AG09309 (cell line): ENCODE results near the gene ACTN1.
A peak's percentile ranks its signal among the peaks of the same experiment; 100 is the strongest.
"Not testable (repeated sequence)": the region's sequence is repeated elsewhere in the genome, so short reads cannot be mapped to it uniquely, and the experiment has no call there.

ENCODE experiments used
- DNase-seq: peaks from one replicate; pipeline ENCODE4 v3.0.0-alpha.2; 2010; ENCODE audit warnings: low read depth
- H3K4me3 ChIP-seq: 2 replicates; pipeline ENCODE4 v1.5.1; 2011; ENCODE audit warnings: mild to moderate bottlenecking, low read depth, low read length, moderate library complexity; ENCODE audit not compliant: control insufficient read depth
- TF ChIP-seq, protein P1 (sequence below): IDR thresholded peaks from 2 replicates; pipeline ENCODE4 v1.5.1; 2011; ENCODE audit warnings: mild to moderate bottlenecking, low read depth, low read length, inconsistent platforms; ENCODE audit not compliant: insufficient read depth, control insufficient read depth; ENCODE audit errors: missing control alignments

ACTN1 gene

DNA sequence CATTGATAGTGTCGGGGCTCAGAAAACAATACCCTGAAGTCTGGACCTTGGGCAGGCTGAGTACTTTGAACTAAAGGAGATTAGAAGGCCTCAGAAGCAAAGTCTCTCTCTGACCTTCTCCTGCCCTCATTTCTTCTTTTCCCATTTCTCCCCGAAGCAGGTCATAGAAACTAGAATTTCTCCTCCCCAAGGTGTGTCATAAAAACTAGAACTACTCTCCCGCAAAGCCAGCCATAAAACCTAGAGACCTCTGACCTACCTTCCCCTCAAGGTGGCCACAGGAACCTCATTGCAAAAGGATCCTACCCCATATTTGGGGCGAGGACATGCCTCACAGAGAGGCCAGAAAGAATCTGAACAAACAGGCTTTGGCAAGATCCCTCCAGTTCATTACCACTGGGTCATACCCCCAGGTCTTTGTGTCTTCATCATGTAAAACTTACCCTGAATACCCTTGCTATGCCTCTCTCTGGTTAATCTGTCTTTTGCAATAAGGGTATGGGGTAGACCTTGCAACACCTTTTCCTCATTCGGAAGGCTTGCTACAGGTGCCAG is 121.5 kb downstream of the ACTN1 start:
- H3K4me3 ChIP-seq, result no peak overlapping the region
- TF ChIP-seq, protein P1, sequence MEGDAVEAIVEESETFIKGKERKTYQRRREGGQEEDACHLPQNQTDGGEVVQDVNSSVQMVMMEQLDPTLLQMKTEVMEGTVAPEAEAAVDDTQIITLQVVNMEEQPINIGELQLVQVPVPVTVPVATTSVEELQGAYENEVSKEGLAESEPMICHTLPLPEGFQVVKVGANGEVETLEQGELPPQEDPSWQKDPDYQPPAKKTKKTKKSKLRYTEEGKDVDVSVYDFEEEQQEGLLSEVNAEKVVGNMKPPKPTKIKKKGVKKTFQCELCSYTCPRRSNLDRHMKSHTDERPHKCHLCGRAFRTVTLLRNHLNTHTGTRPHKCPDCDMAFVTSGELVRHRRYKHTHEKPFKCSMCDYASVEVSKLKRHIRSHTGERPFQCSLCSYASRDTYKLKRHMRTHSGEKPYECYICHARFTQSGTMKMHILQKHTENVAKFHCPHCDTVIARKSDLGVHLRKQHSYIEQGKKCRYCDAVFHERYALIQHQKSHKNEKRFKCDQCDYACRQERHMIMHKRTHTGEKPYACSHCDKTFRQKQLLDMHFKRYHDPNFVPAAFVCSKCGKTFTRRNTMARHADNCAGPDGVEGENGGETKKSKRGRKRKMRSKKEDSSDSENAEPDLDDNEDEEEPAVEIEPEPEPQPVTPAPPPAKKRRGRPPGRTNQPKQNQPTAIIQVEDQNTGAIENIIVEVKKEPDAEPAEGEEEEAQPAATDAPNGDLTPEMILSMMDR, result no peak
- DNase-seq, result no peak

DNA sequence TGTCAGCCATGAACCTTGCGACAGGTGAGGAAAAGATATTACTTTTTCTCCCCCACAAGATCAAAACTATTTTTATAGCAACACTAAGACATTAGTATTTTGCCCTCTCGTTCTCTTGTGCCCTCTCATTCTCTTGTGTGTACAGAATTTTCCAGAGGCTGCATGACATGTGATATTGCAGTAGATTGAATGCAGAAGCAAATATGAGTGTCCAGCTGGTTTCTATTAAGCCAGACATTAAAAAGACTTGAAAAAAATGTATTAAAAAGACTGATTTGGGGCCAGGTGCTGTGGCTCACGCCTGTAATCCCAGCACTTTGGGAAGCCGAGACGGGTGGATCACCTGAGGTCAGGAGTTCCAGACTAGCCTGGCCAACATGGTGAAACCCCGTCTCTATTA is 122.5 kb downstream of the ACTN1 start:
- TF ChIP-seq, protein P1, result no peak
- no peak overlapping the region for H3K4me3 ChIP-seq
- DNase-seq, result peak; percentile 42

DNA sequence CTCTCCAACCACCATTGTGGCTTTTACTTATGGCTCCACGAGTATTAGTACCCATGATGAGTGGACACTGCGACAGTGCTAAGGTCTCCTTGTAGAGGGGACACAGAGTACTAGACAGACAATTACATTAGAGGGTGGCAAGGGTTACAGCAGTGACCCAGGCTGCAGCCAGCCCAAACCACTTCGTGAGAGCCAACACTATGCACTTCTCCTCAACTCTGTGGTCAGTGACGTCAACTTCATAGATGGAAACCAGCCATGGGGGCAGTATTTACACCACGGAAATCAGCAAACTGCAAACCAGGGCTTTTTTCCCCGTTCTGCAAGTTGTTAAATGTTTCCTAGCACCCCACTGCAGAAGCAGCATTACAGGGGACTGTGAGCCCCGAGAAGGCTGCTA is 124.7 kb downstream of the ACTN1 start:
- DNase-seq, result no peak
- H3K4me3 ChIP-seq, result no peak overlapping the region
- TF ChIP-seq, protein P1, result no peak

DNA sequence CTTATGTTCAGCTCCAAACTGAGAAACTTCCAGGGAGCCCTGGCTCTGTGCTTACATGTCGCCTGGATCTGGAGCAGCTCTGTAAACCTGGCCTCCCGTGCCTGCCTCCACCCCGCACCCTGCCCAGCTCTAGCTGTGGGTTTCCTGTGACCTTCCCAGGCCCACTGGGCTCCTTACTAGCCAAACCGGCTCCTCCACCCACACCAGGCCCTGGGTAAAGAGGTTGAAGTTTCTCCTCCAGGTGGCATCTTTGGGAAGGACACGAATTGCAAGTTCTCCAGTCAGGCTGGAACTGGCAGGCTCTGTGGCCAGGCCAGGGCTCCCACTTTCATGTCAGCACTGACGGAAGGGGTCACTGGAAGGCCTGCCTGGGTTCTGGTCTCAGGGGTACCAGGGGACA is 125.4 kb downstream of the ACTN1 start:
- TF ChIP-seq, protein P1, result no peak
- H3K4me3 ChIP-seq, result no peak overlapping the region
- no peak for DNase-seq

DNA sequence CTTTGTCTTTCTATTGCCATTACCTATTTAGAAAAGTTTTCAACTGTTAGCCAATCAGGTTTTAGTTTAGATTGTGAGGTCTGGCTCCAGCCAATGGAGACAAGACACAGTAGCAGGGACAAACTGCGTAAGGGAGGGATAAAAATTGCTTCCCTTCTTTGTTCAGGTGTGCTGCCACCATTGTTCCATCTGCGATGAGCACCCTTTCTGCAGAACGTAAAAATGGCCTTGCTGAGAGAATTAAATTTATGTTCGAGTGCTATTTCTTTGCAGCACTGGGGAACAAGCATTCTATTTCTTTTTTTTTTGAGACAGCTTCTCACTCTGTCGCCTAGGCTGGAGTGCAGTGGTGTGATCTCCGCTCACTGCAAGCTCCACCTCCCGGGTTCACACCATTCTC is 126.6 kb downstream of the ACTN1 start:
- not testable (repeated sequence) for H3K4me3 ChIP-seq, DNase-seq

DNA sequence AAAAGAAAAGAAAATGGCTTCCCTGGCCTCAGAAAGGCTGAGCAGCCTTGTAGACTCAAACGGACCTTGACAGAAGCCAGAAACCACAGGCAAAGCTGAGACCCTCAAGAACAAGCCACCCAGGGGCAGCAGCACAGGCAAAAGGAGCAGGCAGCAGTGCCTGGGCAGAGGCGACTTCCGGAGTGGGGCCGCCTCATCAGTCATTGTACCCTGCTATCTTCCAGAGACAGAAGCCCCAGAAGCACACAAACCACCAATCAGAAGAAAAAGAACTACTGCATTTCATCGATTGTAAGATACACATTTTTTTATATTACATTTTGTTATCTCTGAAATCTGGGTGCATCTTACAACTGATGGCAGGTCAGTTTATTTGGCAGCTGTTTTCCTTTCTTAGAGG is 128.0 kb downstream of the ACTN1 start:
- no peak for DNase-seq
- no peak overlapping the region for H3K4me3 ChIP-seq
- TF ChIP-seq, protein P1, result no peak

DNA sequence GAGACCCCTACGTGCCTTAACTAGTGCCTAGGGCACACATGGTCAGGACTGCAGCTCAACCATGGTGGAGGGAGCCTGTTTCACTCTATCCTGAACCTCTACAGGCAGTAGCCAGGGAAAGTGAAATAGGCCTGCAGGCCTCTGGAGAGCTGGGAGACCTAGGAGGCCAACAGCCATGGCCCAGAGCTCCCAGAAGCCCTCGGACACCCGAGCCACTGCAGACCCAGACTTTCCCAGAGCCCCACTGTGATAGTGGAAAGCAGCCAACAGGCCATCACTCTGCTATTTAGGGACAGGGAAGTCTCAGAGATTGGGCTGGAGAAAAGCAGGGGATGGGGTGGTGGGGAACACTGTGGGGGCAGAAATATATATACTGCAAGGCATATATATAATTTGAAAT is 129.7 kb downstream of the ACTN1 start:
- TF ChIP-seq, protein P1, result no peak
- no peak for DNase-seq

More for the DNA sequence above, 129.7 kb downstream of the ACTN1 start:
- H3K4me3 ChIP-seq, result no peak overlapping the region
